CD14-positive monocyte (primary cell): ENCODE data around the gene GPR183. TPM values are rescaled to one million over a fixed set of nuclear protein-coding genes. Genes with fewer than 3 reads are reported as not detected.

Experiments
- DNase-seq, 3 donors: peaks; one replicate each; pipeline ENCODE4 v3.0.0-alpha.2; 2011 to 2022
- H2AFZ ChIP-seq: 2 replicates; pipeline ENCODE4 v1.6.0; 2012; ENCODE audit warnings: mild to moderate bottlenecking, low read depth, low read length, inconsistent platforms; ENCODE audit not compliant: insufficient read depth, poor library complexity, severe bottlenecking
- H3K27ac ChIP-seq, 2 donors: 1 replicate in 1 of 2; 2 replicates in 1 of 2; pipeline ENCODE4 v1.5.1; 2012 to 2013; ENCODE audit warnings: low read length in 2 of 2, control low read depth in 1 of 2, inconsistent platforms in 1 of 2, low read depth in 1 of 2, mild to moderate bottlenecking in 1 of 2
- H3K27me3 ChIP-seq, 2 donors: one replicate each; pipeline versions ENCODE4 v1.6.0 to v1.6.1; 2011 to 2013; ENCODE audit warnings: low read length in 2 of 2; ENCODE audit not compliant: control insufficient read depth in 2 of 2, insufficient read depth in 2 of 2
- H3K36me3 ChIP-seq, 2 donors: replicated peaks in 1 of 2; 1 replicate in 1 of 2; 2 replicates in 1 of 2; pipeline versions ENCODE4 v1.5.1 to v1.6.1; 2012 to 2013; ENCODE audit warnings: low read length in 2 of 2, control low read depth in 1 of 2, inconsistent platforms in 1 of 2, mild to moderate bottlenecking in 1 of 2; ENCODE audit not compliant: insufficient read depth in 2 of 2, control insufficient read depth in 1 of 2
- H3K4me1 ChIP-seq, 2 donors: 1 replicate in 1 of 2; 2 replicates in 1 of 2; pipeline versions ENCODE4 v1.5.1 to v1.6.1; 2012 to 2013; ENCODE audit warnings: low read length in 2 of 2, control low read depth in 1 of 2, inconsistent platforms in 1 of 2, mild to moderate bottlenecking in 1 of 2, moderate library complexity in 1 of 2; ENCODE audit not compliant: insufficient read depth in 2 of 2, control insufficient read depth in 1 of 2
- H3K4me2 ChIP-seq: replicated peaks from 2 replicates; pipeline ENCODE3; 2012; ENCODE audit warnings: low read length, moderate library complexity, mild to moderate bottlenecking; ENCODE audit not compliant: poor library complexity, severe bottlenecking; ENCODE audit errors: extremely low read depth
- H3K4me3 ChIP-seq, 3 experiments: fragments of 200-600 bp in 1 of 3; sonication (generic) in 1 of 3; replicated peaks in 1 of 3; 1 replicate in 2 of 3; 2 replicates in 1 of 3; pipeline ENCODE4 v1.5.1; 2011 to 2013; ENCODE audit warnings: low read length in 3 of 3, mild to moderate bottlenecking in 3 of 3, control low read depth in 2 of 3, low read depth in 2 of 3, inconsistent platforms in 1 of 3, moderate library complexity in 1 of 3
- H3K79me2 ChIP-seq: 2 replicates; pipeline ENCODE4 v1.6.0; 2012; ENCODE audit warnings: mild to moderate bottlenecking, control low read depth, inconsistent platforms, low read length, moderate library complexity; ENCODE audit not compliant: insufficient read depth
- H3K9ac ChIP-seq: 2 replicates; pipeline ENCODE4 v1.6.0; 2017; ENCODE audit warnings: low read length, mild to moderate bottlenecking; ENCODE audit not compliant: insufficient read depth, poor library complexity, severe bottlenecking
- H3K9me3 ChIP-seq, 2 donors: replicated peaks in 1 of 2; 1 replicate in 1 of 2; 2 replicates in 1 of 2; pipeline versions ENCODE4 v1.5.1 to v1.6.1; 2012 to 2013; ENCODE audit warnings: low read length in 2 of 2, control low read depth in 1 of 2; ENCODE audit not compliant: control insufficient read depth in 1 of 2, insufficient read depth in 1 of 2
- H4K20me1 ChIP-seq: 2 replicates; pipeline ENCODE4 v1.6.0; 2012; ENCODE audit warnings: mild to moderate bottlenecking, low read length, control low read depth, moderate library complexity; ENCODE audit not compliant: insufficient read depth
- H3K27ac Mint-ChIP-seq, 7 donors: one replicate each; pipeline ENCODE4 v1.8.0; 2020; ENCODE audit warnings: mild to moderate bottlenecking in 7 of 7, mixed read lengths in 7 of 7, moderate library complexity in 6 of 7, inconsistent platforms in 2 of 7
- H3K27me3 Mint-ChIP-seq, 3 donors: one replicate each; pipeline ENCODE4 v1.8.0; 2021 to 2022; ENCODE audit warnings: low read depth in 3 of 3, mild to moderate bottlenecking in 3 of 3, mixed read lengths in 3 of 3, moderate library complexity in 3 of 3, inconsistent platforms in 1 of 3
- H3K36me3 Mint-ChIP-seq, 2 donors: one replicate each; pipeline ENCODE4 v1.8.0; 2020; ENCODE audit warnings: mixed read lengths in 2 of 2, inconsistent platforms in 1 of 2, mild to moderate bottlenecking in 1 of 2
- H3K4me1 Mint-ChIP-seq: one replicate; pipeline ENCODE4 v1.8.0; 2020; ENCODE audit warnings: mild to moderate bottlenecking, mixed read lengths
- H3K4me3 Mint-ChIP-seq, 2 donors: one replicate each; pipeline ENCODE4 v1.8.0; 2020; ENCODE audit warnings: mild to moderate bottlenecking in 2 of 2, mixed read lengths in 2 of 2, moderate library complexity in 1 of 2
- H3K9me3 Mint-ChIP-seq, 7 donors: one replicate each; pipeline ENCODE4 v1.8.0; 2020 to 2022; ENCODE audit warnings: mixed read lengths in 7 of 7, mild to moderate bottlenecking in 6 of 7, moderate library complexity in 6 of 7, inconsistent platforms in 2 of 7
- WGBS: methylation state at CpG from one replicate; pipeline ENCODE4 v1.1.5; 2013; ENCODE audit warnings: missing lambda C conversion rate; ENCODE audit not compliant: insufficient coverage; 5-methylcytosine and 5-hydroxymethylcytosine counted together
- intact Hi-C, 2 donors: fragments of 100-400 bp; cut with micrococcal nuclease; formaldehyde crosslinking; loops; one replicate each; pipeline versions ENCODE4 v1.15.0 to v1.15.1; 2023
- polyA minus RNA-seq: library from RNA; depleted of rRNA, polyadenylated mRNA; stranded (reverse); fragments of >200 nt; gene quantifications from 2 replicates; pipeline ENCODE4 v1.2.3, GENCODE V29; 2012
- polyA plus RNA-seq, 3 donors: library from polyadenylated mRNA; depleted of rRNA in 1 of 3; unstranded in 2 of 3; stranded (reverse) in 1 of 3; fragments of 300-500 nt in 2 of 3; fragments of >200 nt in 1 of 3; fragmentation: Illumina TruSeq in 2 of 3; gene quantifications; 1 replicate in 2 of 3; 2 replicates in 1 of 3; pipeline ENCODE4 v1.2.3, GENCODE V29; 2012 to 2021
- total RNA-seq, 12 experiments: library from RNA in 1 of 12; stranded (reverse) in 1 of 12; fragments of 120-200 nt in 1 of 12; gene quantifications; one replicate each; pipeline ENCODE4 v1.2.4 and lab custom pipeline; 2013 to 2026; ENCODE audit warnings: mixed read lengths in 6 of 12, inconsistent platforms in 1 of 12
- TF ChIP-seq, protein P1 (sequence below): fragments of 200-600 bp; IDR thresholded peaks from one replicate; pipeline ENCODE4 v1.8.0; 2022; ENCODE audit warnings: antibody characterized with exemption, mild to moderate bottlenecking

GPR183 gene, protein sequence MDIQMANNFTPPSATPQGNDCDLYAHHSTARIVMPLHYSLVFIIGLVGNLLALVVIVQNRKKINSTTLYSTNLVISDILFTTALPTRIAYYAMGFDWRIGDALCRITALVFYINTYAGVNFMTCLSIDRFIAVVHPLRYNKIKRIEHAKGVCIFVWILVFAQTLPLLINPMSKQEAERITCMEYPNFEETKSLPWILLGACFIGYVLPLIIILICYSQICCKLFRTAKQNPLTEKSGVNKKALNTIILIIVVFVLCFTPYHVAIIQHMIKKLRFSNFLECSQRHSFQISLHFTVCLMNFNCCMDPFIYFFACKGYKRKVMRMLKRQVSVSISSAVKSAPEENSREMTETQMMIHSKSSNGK
- 38.3 TPM for total RNA-seq (2013)
- polyA plus RNA-seq, result 100 to 1,000 TPM; 190 to 459 (median 288) TPM
- polyA minus RNA-seq, result 64.3 and 111 TPM in 2 replicates
- total RNA-seq (lab: John Stamatoyannopoulos, UW), result 147 to 1,197 (median 840) reads per million in 11 experiments

DNA sequence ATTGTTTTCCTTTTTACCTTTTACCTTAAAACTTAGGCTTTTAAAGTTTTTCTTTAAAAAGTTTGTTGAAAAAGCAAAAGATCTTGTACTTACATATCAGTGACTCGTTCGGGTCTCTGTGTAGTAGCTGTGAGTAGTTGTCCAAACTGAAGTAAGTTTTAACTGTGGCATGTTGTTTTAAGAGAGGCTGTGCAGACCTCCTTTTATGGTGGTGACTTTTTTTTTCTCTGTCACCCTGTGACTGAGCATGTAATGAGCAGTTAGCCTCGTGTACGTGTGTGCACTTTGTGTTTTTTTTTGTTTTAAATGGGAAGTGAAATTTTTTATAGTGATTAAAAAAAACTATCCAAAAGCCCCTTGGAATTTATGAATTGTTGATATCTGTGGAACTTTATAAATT lies at the start of gene GPR183:
GPR183 (minus strand) TSS at position 153 of the 400 bp plus-strand sequence. CDS start 11,254 bp downstream, outside the sequence.
- Mint-ChIP-seq H3K27ac (peak within 1 kb of the TSS; percentile 80 to 99 (median 97)), H3K9me3 (no peaks in the 10 kb centered on the region), H3K27me3 (peaks cover 0 to 1% (median 0%) of the 10 kb centered on the region in 3 donors), H3K4me1 (peaks cover 79% of the 10 kb centered on the region), H3K36me3 (peaks cover 41 to 61% of the 10 kb centered on the region in 2 donors), H3K4me3 (peak within 1 kb of the TSS; percentile 70 to 91)
- peaks cover 34% of the 10 kb centered on the region for H4K20me1 ChIP-seq
- TF ChIP-seq, protein P1, sequence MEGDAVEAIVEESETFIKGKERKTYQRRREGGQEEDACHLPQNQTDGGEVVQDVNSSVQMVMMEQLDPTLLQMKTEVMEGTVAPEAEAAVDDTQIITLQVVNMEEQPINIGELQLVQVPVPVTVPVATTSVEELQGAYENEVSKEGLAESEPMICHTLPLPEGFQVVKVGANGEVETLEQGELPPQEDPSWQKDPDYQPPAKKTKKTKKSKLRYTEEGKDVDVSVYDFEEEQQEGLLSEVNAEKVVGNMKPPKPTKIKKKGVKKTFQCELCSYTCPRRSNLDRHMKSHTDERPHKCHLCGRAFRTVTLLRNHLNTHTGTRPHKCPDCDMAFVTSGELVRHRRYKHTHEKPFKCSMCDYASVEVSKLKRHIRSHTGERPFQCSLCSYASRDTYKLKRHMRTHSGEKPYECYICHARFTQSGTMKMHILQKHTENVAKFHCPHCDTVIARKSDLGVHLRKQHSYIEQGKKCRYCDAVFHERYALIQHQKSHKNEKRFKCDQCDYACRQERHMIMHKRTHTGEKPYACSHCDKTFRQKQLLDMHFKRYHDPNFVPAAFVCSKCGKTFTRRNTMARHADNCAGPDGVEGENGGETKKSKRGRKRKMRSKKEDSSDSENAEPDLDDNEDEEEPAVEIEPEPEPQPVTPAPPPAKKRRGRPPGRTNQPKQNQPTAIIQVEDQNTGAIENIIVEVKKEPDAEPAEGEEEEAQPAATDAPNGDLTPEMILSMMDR, result no peak
- no CpG with 5 or more reads among the region's 4 CpGs for WGBS
- H3K9me3 ChIP-seq, result no peaks in the 10 kb centered on the region
- peak within 1 kb of the TSS; percentile 13 to 92 (median 74) for H3K4me3 ChIP-seq
- intact Hi-C loops, result loop anchor here in 1 of 2 donors (2.0 kb wide), 1 partner anchor 24 kb away; no protein-coding TSS in a partner anchor
- peak within 1 kb of the TSS; percentile 73 for H3K4me2 ChIP-seq
- H3K27ac ChIP-seq, result peak within 1 kb of the TSS; percentile 41 to 99
- peaks cover 78 to 89% of the 10 kb centered on the region in 2 donors for H3K4me1 ChIP-seq
- peak; percentile 82 to 92 (median 85) for DNase-seq
- H3K36me3 ChIP-seq, result peaks cover 0 to 9% of the 10 kb centered on the region in 2 donors
- H3K79me2 ChIP-seq, result peaks cover 90% of the 10 kb centered on the region
- no peak within 1 kb of the TSS for H2AFZ ChIP-seq
- no peaks in the 10 kb centered on the region for H3K27me3 ChIP-seq
- H3K9ac ChIP-seq, result peak within 1 kb of the TSS; percentile 63

DNA sequence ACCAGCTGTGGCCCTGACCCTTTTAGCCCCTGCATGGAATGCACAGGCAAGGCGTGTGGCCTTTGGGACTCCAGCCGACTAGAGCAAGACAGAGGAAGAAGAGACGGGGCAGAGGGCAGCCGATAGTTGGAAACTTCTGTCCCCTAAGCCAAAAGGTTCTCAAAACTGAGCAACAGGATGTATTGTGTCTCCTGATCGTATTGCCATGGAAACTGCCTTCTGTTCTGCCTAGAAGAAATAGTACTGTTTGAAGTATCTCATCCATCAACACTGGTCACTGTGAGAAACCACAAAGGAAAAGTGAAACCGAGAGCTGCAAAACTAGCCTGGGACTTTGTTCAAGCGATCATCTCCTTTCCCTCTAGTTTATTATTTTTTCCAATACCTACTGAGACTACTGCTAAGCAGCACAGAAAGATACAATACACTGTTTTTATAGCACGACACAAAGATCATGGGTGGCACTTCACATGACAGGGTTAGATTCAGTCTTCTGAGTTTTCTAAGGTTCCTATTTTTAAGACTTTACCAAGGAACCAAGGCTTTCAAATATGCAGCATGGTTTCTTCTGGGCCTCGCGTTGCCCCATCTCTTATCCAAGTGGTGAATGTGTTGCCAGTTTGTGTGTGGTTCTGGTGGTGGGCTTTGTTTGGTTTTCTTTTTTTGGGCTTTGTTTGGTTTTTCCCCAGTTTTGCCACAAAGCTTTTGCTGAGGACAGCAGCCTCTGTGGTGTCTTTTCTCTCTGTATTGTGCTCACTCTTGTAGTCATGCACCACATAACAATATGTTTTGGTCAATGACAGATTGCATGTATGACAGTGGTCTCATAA lies 49.3 kb upstream of the GPR183 start:
- peaks cover 30 to 36% of the 10 kb centered on the region in 2 donors for H3K4me1 ChIP-seq
- intact Hi-C loops, result loop anchor here in 1 of 2 donors (5.0 kb wide), 1 partner anchor 34 kb away; no protein-coding TSS in a partner anchor
- H3K9me3 ChIP-seq, result no peaks in the 10 kb centered on the region
- Mint-ChIP-seq H3K9me3 (peaks cover 0 to 2% (median 0%) of the 10 kb centered on the region in 7 donors), H3K36me3 (peaks cover 83 to 88% of the 10 kb centered on the region in 2 donors), H3K27ac (peak overlapping the region; percentile 95 to 98 (median 96)), H3K27me3 (no peaks in the 10 kb centered on the region), H3K4me1 (peaks cover 44% of the 10 kb centered on the region), H3K4me3 (peak overlapping the region; percentile 66 to 89)
- peak overlapping the region; percentile 65 for H3K9ac ChIP-seq
- DNase-seq, result peak; percentile 79 to 93 (median 86)
- peaks cover 47 to 76% of the 10 kb centered on the region in 2 donors for H3K36me3 ChIP-seq
- TF ChIP-seq, protein P1, result no peak
- H3K79me2 ChIP-seq, result peaks cover 11% of the 10 kb centered on the region
- 5% methylated on average over 6 of the region's 10 CpGs for WGBS
- H3K4me2 ChIP-seq, result peak overlapping the region; percentile 69
- H3K27me3 ChIP-seq, result no peaks in the 10 kb centered on the region
- peak overlapping the region; percentile 32 for H2AFZ ChIP-seq
- H4K20me1 ChIP-seq, result no peaks in the 10 kb centered on the region
- peak overlapping the region; percentile 86 to 97 for H3K27ac ChIP-seq
- H3K4me3 ChIP-seq, result peak overlapping the region in 2 of 3 experiments; percentile 9 to 65
